ENCODE measurements around the gene PLAAT3. TPM values are rescaled to one million over a fixed set of nuclear protein-coding genes. Genes with fewer than 3 reads are reported as not detected.

Gene PLAAT3
- total and polyA plus RNA-seq, 2 donors from 2014 or later = 88.2 to 262 TPM

- no peak for FAIRE-seq
- TF ChIP-seq, protein P1, sequence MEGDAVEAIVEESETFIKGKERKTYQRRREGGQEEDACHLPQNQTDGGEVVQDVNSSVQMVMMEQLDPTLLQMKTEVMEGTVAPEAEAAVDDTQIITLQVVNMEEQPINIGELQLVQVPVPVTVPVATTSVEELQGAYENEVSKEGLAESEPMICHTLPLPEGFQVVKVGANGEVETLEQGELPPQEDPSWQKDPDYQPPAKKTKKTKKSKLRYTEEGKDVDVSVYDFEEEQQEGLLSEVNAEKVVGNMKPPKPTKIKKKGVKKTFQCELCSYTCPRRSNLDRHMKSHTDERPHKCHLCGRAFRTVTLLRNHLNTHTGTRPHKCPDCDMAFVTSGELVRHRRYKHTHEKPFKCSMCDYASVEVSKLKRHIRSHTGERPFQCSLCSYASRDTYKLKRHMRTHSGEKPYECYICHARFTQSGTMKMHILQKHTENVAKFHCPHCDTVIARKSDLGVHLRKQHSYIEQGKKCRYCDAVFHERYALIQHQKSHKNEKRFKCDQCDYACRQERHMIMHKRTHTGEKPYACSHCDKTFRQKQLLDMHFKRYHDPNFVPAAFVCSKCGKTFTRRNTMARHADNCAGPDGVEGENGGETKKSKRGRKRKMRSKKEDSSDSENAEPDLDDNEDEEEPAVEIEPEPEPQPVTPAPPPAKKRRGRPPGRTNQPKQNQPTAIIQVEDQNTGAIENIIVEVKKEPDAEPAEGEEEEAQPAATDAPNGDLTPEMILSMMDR (IDR thresholded peaks at IDR 0.05; ENCODE audit: borderline replicate concordance, extremely low read depth, insufficient read depth) = no peak
- Histone ChIP-seq H3K27me3 (ENCODE audit: control insufficient read depth, insufficient read depth, low read length) (no peaks in the 10 kb centered on the region), H3K4me3 (ENCODE audit: low read length in 3 of 3) (no peak overlapping the region), H3K36me3 (ENCODE audit: control insufficient read depth in 2 of 3, insufficient read depth in 3 of 3, low read length in 3 of 3) (peaks cover 0 to 8% (median 5%) of the 10 kb centered on the region in 3 donors), H3K27ac (ENCODE audit: low read depth in 2 of 2, low read length in 2 of 2) (no peak overlapping the region), H3K9me3 (ENCODE audit: control insufficient read depth in 2 of 3, insufficient read depth in 1 of 3, low read length in 3 of 3) (no peaks in the 10 kb centered on the region), H3K4me1 (ENCODE audit: control insufficient read depth in 2 of 3, insufficient read depth in 2 of 3, low read depth in 1 of 3, low read length in 3 of 3) (peaks cover 0 to 2% (median 0%) of the 10 kb centered on the region in 3 donors), H3K9ac (ENCODE audit: low read length in 3 of 3) (no peak overlapping the region)
- no peak for DNase-seq
- intact Hi-C loops (cut with DNase I) = no loop called here
These were observed 14.8 kb downstream of the PLAAT3 start for GRCh38 chr11:63599211-63600122.

DNA sequence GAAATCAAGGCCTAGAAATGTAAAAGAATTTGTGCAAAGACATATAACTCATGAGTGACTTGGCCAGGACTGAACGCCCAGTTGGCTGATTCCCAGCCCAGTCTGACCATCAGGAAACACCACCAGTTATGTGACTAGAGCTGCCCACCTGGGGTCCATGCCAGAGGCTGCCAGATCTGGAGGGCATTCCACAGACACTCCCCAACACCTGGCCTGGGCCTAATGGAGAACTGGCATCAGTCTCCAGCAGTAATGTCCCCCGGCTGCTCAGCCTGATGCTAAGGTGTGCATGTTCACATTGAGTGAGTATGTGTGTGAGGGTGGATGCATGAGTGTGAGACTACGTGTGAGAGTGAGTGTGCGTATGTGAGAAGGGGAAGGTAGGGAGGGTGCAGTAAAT is 15.7 kb downstream of the PLAAT3 start:
- no peak overlapping the region for H3K27ac ChIP-seq (ENCODE audit: low read depth in 2 of 2, low read length in 2 of 2)
- peaks cover 0 to 8% (median 5%) of the 10 kb centered on the region in 3 donors for H3K36me3 ChIP-seq (ENCODE audit: control insufficient read depth in 2 of 3, insufficient read depth in 3 of 3, low read length in 3 of 3)
- H3K9ac ChIP-seq (ENCODE audit: low read length in 3 of 3) = no peak overlapping the region
- intact Hi-C loops (cut with DNase I) = no loop called here
- H3K9me3 ChIP-seq (ENCODE audit: control insufficient read depth in 2 of 3, insufficient read depth in 1 of 3, low read length in 3 of 3) = no peaks in the 10 kb centered on the region
- no peaks in the 10 kb centered on the region for H3K27me3 ChIP-seq (ENCODE audit: control insufficient read depth, insufficient read depth, low read length)
- H3K4me3 ChIP-seq (ENCODE audit: low read length in 3 of 3) = no peak overlapping the region
- TF ChIP-seq, protein P1 (IDR thresholded peaks at IDR 0.05; ENCODE audit: borderline replicate concordance, extremely low read depth, insufficient read depth) = no peak
- FAIRE-seq (no peak), DNase-seq (no peak)
- peaks cover 0 to 2% (median 0%) of the 10 kb centered on the region in 3 donors for H3K4me1 ChIP-seq (ENCODE audit: control insufficient read depth in 2 of 3, insufficient read depth in 2 of 3, low read depth in 1 of 3, low read length in 3 of 3)

- TF ChIP-seq, protein P1 (IDR thresholded peaks at IDR 0.05; ENCODE audit: borderline replicate concordance, extremely low read depth, insufficient read depth) = no peak
- H3K27ac ChIP-seq (ENCODE audit: low read depth in 2 of 2, low read length in 2 of 2) = no peak overlapping the region
- DNase-seq = no peak
- intact Hi-C loops (cut with DNase I) = no loop called here
- no peak overlapping the region for H3K9ac ChIP-seq (ENCODE audit: low read length in 3 of 3)
- peaks cover 0 to 13% (median 8%) of the 10 kb centered on the region in 3 donors for H3K36me3 ChIP-seq (ENCODE audit: control insufficient read depth in 2 of 3, insufficient read depth in 3 of 3, low read length in 3 of 3)
- FAIRE-seq = no peak
- no peaks in the 10 kb centered on the region for H3K27me3 ChIP-seq (ENCODE audit: control insufficient read depth, insufficient read depth, low read length)
- H3K4me1 ChIP-seq (ENCODE audit: control insufficient read depth in 2 of 3, insufficient read depth in 2 of 3, low read depth in 1 of 3, low read length in 3 of 3) = no peaks in the 10 kb centered on the region
- no peak overlapping the region for H3K4me3 ChIP-seq (ENCODE audit: low read length in 3 of 3)
- no peaks in the 10 kb centered on the region for H3K9me3 ChIP-seq (ENCODE audit: control insufficient read depth in 2 of 3, insufficient read depth in 1 of 3, low read length in 3 of 3)
These were observed 18.9 kb downstream of the PLAAT3 start for GRCh38 chr11:63595296-63595695.
